HG03095 (cell line): ENCODE measurements around the gene TSPEAR.

Experiments used
- ATAC-seq: cut with Tn5 transposase; IDR thresholded peaks from one replicate; pipeline ENCODE4 v1.9.1; 2021; ENCODE audit warnings: moderate library complexity; ENCODE audit not compliant: unreplicated experiment

Gene TSPEAR

DNA sequence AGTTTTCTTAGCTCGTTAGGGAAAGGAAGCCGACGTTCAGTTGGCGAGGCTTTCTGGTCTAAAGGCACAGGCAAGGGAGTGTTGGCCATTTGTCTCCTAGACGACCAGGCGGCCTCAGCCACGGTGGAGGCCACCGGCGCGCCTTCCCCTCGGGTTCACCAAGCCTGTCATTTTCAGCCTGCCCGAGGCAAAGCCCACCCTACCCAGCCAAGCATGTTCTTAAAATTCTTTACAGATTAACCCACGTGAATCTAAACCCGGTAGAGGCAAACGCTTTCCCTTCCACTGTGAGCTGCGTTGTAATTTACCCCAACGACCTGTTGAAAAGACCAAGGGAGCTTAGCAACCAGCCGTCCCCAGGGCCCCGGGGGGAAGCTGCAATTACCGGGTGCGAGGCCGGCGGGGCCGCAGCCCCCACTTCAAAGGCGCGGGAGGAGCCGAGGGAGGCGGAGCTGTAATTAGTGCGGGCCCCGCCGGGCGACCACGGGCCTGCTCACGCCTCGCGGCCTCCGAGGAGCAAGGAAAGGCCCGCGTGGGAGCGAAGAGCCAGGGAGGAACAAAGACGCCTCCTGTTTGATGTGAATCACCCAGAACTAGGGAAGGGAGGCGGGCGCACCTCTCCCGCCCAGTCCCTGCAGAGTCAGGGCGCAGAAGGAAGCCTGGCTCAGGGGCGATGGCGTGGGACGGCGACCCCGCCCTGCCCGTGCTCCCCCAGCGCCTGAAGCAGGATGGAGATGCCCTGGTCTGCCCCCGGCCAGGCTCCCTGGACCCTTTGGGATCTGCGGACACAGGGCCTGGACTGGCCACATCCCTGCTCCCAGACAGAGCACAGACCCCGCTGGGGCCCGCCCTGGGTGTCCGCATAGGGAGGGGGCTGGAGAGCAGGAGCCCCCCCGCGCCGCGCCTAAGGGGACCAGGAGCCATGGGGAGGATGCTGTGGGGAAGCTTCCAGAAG lies 12.1 kb upstream of the TSPEAR start:
- ATAC-seq, result no peak

DNA sequence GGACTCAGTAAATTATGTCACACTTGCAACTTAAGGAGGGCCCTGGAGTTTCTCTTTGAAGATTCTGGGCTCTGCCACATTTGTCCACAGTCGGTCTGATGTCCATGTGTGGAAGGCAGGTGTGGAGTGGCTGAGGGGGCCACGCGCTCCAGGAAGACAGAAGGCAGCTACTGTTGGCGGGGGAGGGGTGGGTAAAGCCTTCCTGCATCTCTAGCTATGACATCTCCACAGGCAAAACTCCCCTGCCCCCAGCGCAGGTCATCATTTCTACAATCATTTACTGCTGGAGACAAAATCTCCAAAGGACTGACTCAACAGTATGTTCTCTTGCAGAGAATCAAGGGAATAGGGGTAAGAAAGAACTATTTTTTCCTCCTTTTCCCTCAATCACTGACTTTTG lies 11.4 kb upstream of the TSPEAR start:
- no peak for ATAC-seq

GRCh38 chr21:44720170-44720569 lies 8.8 kb upstream of the TSPEAR start:
- ATAC-seq, result no peak

DNA sequence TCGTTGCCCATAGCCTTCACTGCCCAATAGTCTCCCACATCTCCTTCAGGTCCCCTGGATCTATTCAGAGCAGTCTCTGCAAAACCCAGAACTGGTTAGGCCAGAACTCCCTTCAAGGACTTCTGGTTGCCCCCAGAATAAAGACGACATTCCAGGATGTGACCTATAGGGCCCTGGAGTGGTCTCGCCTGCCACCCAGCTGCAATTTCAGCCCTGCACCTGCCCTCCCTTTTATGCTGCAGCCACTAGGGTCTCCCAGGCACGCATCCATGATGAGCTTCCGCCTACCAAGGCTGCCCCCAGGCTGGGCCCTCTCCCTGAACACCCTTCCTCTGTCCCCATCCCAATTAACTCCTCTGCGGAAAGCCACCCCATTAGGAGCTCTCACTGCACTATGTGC lies 7.2 kb upstream of the TSPEAR start:
- ATAC-seq, result no peak

DNA sequence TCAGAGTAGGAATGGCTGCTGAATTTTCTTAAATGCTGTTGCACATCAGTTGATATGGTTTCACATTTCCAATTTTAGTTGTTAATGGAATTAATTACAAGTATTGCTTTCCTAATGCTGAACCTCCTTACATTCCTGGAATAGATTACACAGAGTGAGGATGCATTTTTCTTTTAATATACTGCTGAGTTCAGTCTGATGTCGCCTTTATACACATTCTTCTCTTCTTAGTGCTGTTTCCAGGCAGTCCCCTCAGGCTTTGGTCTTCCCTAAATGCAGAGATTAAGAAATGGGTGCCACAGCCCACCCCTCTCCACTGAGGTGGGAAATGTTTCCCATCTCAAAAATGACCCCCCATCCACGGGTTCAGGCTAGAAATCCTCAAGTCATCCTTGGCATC lies 6.7 kb upstream of the TSPEAR start:
- no peak for ATAC-seq

- ATAC-seq, result no peak
These were observed 5.6 kb upstream of the TSPEAR start for GRCh38 chr21:44716984-44717383.

GRCh38 chr21:44714905-44715304 lies 3.5 kb upstream of the TSPEAR start:
- ATAC-seq, result no peak

DNA sequence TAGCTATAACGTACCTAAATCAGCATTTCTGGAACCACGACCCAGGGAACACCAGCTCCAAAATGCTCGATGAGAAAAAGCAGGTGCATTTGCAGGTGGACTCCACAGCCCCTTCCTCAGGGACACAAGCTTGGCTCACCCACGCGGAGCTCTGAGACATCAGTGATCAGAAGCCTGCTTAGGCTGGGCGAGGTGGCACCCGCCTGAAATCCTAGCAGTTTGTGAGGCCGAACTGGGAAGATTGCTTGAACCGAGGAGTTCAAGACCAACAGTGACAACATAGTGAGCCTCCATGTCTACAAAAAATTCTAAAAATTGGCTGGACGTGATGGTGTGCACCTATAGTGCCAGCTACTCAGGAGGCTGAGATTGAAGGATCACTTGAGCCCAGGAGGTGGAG lies 2.5 kb upstream of the TSPEAR start:
- ATAC-seq, result no peak

GRCh38 chr21:44713130-44713529 lies 1.8 kb upstream of the TSPEAR start:
- ATAC-seq, result no peak

DNA sequence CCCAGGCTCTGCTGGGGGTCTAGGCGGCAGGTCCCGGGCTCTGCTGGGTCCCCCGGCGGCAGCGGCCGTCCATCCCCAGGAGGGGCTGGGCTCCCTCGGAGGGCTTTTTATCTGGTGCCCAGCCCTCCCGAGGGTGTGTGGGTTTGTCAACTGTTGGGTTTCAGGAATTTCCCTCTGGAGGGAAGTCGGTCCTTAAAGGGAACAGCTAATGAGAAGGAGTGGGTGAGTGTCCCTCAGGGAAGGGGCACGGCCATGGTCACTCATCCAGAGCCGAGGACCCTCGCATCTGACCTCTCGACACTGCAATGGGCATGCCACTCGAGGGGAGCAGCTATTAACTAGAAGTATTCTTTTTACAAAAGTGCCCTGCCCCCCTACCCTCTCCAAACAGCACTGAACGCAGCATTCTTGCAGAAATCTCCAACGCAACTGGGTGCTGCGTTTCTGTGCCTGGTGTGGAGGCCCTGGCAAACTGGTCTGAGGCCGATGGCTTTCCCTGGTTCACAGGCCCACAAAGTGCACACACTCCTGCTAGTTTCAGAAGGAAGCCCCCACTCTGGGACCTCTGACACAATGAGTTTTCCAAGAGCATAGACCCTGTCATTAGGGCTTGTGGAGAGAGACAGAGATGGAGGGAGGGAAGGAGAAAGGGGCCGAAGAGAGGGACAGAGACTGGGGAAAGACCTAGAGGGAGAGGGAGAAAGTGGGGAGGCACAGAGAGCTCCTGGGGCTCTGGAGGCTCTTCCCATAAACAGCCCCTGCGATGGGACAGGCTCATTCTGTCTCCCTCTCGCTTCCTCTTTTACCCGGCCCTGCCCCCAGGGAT lies 1.0 kb upstream of the TSPEAR start:
- no peak for ATAC-seq

GRCh38 chr21:44710756-44711326 lies 531 bp downstream of the TSPEAR start:
- ATAC-seq, result no peak

- no peak for ATAC-seq
These were observed 1.1 kb downstream of the TSPEAR start for GRCh38 chr21:44710294-44710665.

- ATAC-seq, result no peak
These were observed 1.7 kb downstream of the TSPEAR start for GRCh38 chr21:44709426-44710293.

DNA sequence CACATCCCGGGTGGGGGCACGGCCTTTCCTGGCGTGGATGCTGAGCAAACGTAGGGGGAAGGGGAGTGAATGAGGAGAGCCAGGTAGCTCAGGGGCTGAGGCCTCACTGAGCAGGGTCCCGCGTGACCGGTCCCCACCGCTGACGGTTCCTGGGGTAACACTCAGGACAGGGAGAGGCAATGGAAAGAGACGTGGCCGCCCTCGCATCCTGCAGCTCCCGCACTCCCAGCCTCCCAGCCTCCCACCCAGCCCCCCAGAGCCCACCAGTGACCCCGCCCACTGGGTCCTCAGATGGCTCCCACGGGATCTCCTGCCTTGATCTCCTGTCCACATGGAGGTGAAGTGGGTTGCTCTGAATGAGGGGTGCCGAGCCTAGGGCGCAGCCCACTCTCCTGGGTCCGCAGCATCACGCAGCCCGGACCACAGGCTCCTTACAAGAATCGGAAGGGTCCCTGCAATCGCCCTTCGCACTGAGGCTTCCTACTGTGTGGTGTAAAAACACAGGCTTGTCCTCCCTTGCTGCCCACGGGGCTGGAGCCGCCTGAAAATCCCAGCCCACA lies 2.4 kb downstream of the TSPEAR start:
- ATAC-seq, result no peak

GRCh38 chr21:44708213-44708865 lies 3.0 kb downstream of the TSPEAR start:
- ATAC-seq, result no peak

- ATAC-seq, result no peak
These were observed 4.4 kb downstream of the TSPEAR start for GRCh38 chr21:44706706-44707581.

- ATAC-seq, result no peak
These were observed 5.2 kb downstream of the TSPEAR start for GRCh38 chr21:44706026-44706705.

- ATAC-seq, result no peak
These were observed 6.8 kb downstream of the TSPEAR start for GRCh38 chr21:44704636-44705001.
